Endothelial cell (in vitro differentiated cells): ENCODE results near the gene ZFP36L2. TPM values are rescaled to one million over a fixed set of nuclear protein-coding genes. Genes with fewer than 3 reads are reported as not detected.

Experiments
- DNase-seq: peaks from one replicate; pipeline ENCODE4 v3.0.0; 2021; ENCODE audit warnings: low spot score
- H3K27ac Mint-ChIP-seq: one replicate; pipeline ENCODE4 v1.8.0; 2021; ENCODE audit warnings: mixed read lengths, inconsistent platforms; ENCODE audit not compliant: unreplicated experiment
- H3K27me3 Mint-ChIP-seq: one replicate; pipeline ENCODE4 v1.8.0; 2021; ENCODE audit warnings: mild to moderate bottlenecking, moderate library complexity, mixed read lengths, inconsistent platforms; ENCODE audit not compliant: unreplicated experiment
- H3K36me3 Mint-ChIP-seq: one replicate; pipeline ENCODE4 v1.8.0; 2021; ENCODE audit warnings: mild to moderate bottlenecking, low read depth, mixed read lengths, inconsistent platforms; ENCODE audit not compliant: unreplicated experiment
- H3K4me1 Mint-ChIP-seq: one replicate; pipeline ENCODE4 v1.8.0; 2021; ENCODE audit warnings: mild to moderate bottlenecking, mixed read lengths, inconsistent platforms; ENCODE audit not compliant: unreplicated experiment
- H3K4me3 Mint-ChIP-seq: one replicate; pipeline ENCODE4 v1.8.0; 2021; ENCODE audit warnings: mild to moderate bottlenecking, mixed read lengths, inconsistent platforms; ENCODE audit not compliant: unreplicated experiment
- H3K9me3 Mint-ChIP-seq: one replicate; pipeline ENCODE4 v1.8.0; 2021; ENCODE audit warnings: mixed read lengths, inconsistent platforms; ENCODE audit not compliant: unreplicated experiment
- total RNA-seq: library from RNA; stranded (reverse); fragmentation: NEBNext Ultra II Directional; extraction: Animal tissue kit (Norgen Biotek cat#: 25700); gene quantifications from one replicate; pipeline ENCODE4 v1.2.1, GENCODE V29; 2021; ENCODE audit not compliant: unreplicated experiment
- TF ChIP-seq, protein P1 (sequence below): fragments of 200-600 bp; sonication (generic); IDR thresholded peaks from one replicate; pipeline ENCODE4 v1.5.0; 2021; ENCODE audit warnings: antibody characterized with exemption; ENCODE audit not compliant: unreplicated experiment

The ZFP36L2 gene
- total RNA-seq, 1 donor from 2014 or later, result 72.1 TPM

DNA sequence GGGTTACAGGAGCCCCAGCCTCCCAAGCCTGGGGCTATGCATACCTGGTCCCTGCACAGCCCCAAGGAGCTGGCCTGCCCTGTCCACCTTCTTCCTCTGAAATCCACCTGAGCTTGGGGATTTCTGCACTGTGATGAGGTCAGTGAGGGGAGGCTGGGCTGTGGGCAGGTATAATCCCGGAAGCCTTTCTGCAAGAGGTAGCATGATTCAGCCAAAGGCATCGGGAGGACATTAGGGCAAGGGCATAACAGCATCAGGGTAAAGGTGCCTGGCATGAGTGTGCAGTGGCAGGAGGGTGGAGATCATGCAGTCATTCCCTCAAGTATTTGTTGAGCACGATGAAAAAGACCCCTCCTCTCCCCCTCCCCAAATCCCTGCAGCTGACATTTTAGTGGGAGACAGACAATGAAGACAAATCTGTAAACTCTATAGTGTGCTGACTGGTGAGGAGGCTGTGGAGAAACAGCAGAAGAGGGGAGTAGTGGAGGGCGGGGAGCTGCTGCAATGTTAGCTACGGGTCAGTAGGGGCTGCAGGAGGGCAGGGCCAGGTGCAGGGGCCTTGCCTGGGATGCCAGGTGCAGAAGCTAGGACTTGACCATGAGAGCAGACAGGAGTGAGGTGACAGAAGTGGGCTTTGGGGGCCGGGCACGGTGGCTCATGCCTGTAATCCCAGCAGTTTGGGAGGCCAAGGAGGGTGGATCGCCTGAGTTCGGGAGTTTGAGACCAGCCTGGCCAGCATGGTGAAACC, 18.7 kb downstream of the ZFP36L2 start:
- peaks cover 7% of the 10 kb centered on the region for H3K27me3 Mint-ChIP-seq
- H3K36me3 Mint-ChIP-seq, result no peaks in the 10 kb centered on the region
- no peaks in the 10 kb centered on the region for H3K9me3 Mint-ChIP-seq
- no peak for DNase-seq
- H3K27ac Mint-ChIP-seq, result no peak overlapping the region
- no peaks in the 10 kb centered on the region for H3K4me1 Mint-ChIP-seq
- TF ChIP-seq, protein P1, sequence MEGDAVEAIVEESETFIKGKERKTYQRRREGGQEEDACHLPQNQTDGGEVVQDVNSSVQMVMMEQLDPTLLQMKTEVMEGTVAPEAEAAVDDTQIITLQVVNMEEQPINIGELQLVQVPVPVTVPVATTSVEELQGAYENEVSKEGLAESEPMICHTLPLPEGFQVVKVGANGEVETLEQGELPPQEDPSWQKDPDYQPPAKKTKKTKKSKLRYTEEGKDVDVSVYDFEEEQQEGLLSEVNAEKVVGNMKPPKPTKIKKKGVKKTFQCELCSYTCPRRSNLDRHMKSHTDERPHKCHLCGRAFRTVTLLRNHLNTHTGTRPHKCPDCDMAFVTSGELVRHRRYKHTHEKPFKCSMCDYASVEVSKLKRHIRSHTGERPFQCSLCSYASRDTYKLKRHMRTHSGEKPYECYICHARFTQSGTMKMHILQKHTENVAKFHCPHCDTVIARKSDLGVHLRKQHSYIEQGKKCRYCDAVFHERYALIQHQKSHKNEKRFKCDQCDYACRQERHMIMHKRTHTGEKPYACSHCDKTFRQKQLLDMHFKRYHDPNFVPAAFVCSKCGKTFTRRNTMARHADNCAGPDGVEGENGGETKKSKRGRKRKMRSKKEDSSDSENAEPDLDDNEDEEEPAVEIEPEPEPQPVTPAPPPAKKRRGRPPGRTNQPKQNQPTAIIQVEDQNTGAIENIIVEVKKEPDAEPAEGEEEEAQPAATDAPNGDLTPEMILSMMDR, result no peak
- no peak overlapping the region for H3K4me3 Mint-ChIP-seq

DNA sequence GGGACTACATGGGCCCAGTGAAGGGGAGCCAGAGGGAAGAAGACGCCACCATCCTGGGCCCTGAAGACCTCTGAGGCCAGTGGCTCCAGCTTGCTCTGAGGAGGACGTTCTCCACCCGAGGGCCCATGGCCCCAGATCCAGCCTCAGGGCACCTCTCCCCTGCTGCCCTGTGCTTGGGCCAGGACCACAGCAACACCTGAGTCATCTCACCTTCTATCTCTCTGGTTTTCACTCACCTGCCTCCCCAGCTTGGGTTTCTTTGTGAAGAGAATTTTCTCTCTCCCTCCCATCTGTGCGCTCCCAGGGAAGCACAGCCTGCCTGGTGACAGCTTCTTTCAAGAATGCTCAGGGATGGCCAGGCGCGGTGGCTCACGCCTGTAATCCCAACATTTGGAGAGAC, 19.8 kb downstream of the ZFP36L2 start:
- peaks cover 7% of the 10 kb centered on the region for H3K27me3 Mint-ChIP-seq
- no peak overlapping the region for H3K4me3 Mint-ChIP-seq
- no peaks in the 10 kb centered on the region for H3K4me1 Mint-ChIP-seq
- DNase-seq, result no peak
- peaks cover 4% of the 10 kb centered on the region for H3K36me3 Mint-ChIP-seq
- TF ChIP-seq, protein P1, result no peak
- H3K9me3 Mint-ChIP-seq, result no peaks in the 10 kb centered on the region
- no peak overlapping the region for H3K27ac Mint-ChIP-seq

DNA sequence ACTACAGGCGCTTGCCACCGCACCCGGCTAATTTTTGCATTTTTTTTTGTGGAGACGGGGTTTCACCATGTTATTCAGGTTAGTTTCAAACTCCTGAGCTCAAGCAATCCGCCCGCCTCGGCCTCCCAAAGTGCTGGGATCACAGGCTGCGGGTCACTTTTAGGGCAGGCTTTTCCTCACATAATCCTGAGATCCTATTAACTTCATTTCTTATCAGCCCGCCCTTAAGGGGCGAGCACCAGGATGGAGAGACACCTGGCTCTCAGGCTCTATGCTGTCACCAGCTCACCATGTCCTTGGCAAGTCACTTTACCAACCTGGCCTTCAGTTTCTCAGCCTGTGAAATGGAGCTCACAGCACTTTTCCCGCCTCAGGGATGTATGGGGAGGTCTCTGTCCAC, 23.0 kb downstream of the ZFP36L2 start:
- Mint-ChIP-seq H3K27ac (no peak overlapping the region), H3K36me3 (peaks cover 4% of the 10 kb centered on the region), H3K4me1 (no peaks in the 10 kb centered on the region), H3K4me3 (no peak overlapping the region), H3K27me3 (peaks cover 2% of the 10 kb centered on the region), H3K9me3 (no peaks in the 10 kb centered on the region)
- no peak for DNase-seq
- TF ChIP-seq, protein P1, result no peak

DNA sequence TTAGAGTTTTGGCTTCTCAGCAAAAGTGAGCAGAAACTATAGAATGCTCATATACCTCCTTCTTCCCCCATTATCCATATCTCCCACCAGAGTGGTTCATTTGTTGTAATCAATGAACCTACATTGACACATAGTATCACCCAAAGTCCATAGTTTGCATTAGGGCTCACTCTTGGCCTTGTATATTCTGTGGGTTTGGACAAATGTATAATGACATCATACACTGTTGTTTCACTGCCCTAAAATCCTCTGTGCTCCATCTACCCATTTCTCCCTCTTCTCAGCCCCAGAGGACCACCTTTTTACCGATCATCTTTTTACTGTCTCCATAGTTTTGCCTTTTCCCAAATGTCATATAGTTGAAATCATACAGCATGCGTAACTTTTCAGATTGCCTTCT, 24.1 kb downstream of the ZFP36L2 start:
- Mint-ChIP-seq H3K36me3 (peaks cover 4% of the 10 kb centered on the region), H3K9me3 (no peaks in the 10 kb centered on the region), H3K4me3 (no peak overlapping the region), H3K4me1 (peaks cover 3% of the 10 kb centered on the region), H3K27me3 (peaks cover 2% of the 10 kb centered on the region), H3K27ac (no peak overlapping the region)
- TF ChIP-seq, protein P1, result no peak
- DNase-seq, result no peak

DNA sequence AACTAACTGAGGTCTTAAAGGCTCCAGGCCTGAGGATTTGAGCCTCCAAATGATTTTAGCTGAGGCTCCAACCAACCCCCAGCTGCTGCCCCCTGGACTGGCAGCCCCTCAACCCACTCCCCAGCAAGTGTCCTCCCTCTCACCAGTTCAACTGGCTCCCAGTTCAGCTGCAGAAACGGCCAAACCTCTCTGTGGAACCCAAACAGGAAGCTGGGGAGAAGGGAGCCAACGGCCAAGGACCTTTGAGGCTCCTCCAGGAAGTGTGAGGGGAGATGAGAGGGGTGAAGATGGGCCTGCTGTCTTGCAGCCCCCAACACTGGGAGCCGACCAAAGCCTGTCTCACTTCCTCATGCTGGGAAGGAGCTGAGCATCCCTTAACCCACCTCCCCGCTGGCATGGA, 24.9 kb downstream of the ZFP36L2 start:
- peaks cover 1% of the 10 kb centered on the region for H3K27me3 Mint-ChIP-seq
- no peak overlapping the region for H3K4me3 Mint-ChIP-seq
- H3K9me3 Mint-ChIP-seq, result no peaks in the 10 kb centered on the region
- H3K36me3 Mint-ChIP-seq, result peaks cover 4% of the 10 kb centered on the region
- peaks cover 5% of the 10 kb centered on the region for H3K4me1 Mint-ChIP-seq
- TF ChIP-seq, protein P1, result no peak
- DNase-seq, result no peak
- no peak overlapping the region for H3K27ac Mint-ChIP-seq
